Activated CD4-positive, alpha-beta T cell treated with anti-CD3 and anti-CD28 coated beads for 24 hours (primary cell): ENCODE data around the gene EEF1E1.
"Not testable (repeated sequence)": the region's sequence is repeated elsewhere in the genome, so short reads cannot be mapped to it uniquely, and the experiment has no call there.

Source experiments
- DNase-seq, 2 donors: peaks; one replicate each; pipeline ENCODE4 v3.0.0-alpha.2; 2020; ENCODE audit warnings: low read depth in 2 of 2

EEF1E1 gene

GRCh38 chr6:8063761-8064637 is 38.3 kb downstream of the EEF1E1 start, which contains the start of gene BLOC1S5:
Gene BLOC1S5, minus strand, starts transcription at chr6:8064389. Its CDS starts 13 bp downstream, at chr6:8064376.
- peak; percentile 95 to 96 for DNase-seq

GRCh38 chr6:8061736-8062135 is 40.6 kb downstream of the EEF1E1 start:
- DNase-seq, result no peak

- no peak for DNase-seq
Observed at GRCh38 chr6:8060346-8060745, 42.0 kb downstream of the EEF1E1 start.

- no peak for DNase-seq
Observed at GRCh38 chr6:8059129-8059528, 43.2 kb downstream of the EEF1E1 start.

- no peak for DNase-seq
Observed at GRCh38 chr6:8057793-8058192, 44.6 kb downstream of the EEF1E1 start.

- no peak for DNase-seq
Observed at GRCh38 chr6:8057263-8057662, 45.1 kb downstream of the EEF1E1 start.

- no peak for DNase-seq
Observed at GRCh38 chr6:8054276-8054675, 48.1 kb downstream of the EEF1E1 start.

- DNase-seq, result no peak
Observed at GRCh38 chr6:8047541-8048292, 54.6 kb downstream of the EEF1E1 start.

GRCh38 chr6:8045769-8046168 is 56.6 kb downstream of the EEF1E1 start:
- DNase-seq, result not testable (repeated sequence)

- no peak for DNase-seq
Observed at GRCh38 chr6:8043221-8043620, 59.1 kb downstream of the EEF1E1 start.

GRCh38 chr6:8041913-8042583 is 60.3 kb downstream of the EEF1E1 start:
- DNase-seq, result no peak

- DNase-seq, result not testable (repeated sequence)
Observed at GRCh38 chr6:8034107-8034506, 68.2 kb downstream of the EEF1E1 start.

GRCh38 chr6:8030920-8031319 is 71.4 kb downstream of the EEF1E1 start:
- no peak for DNase-seq
